DMS 273 (cell line): ENCODE results near the gene TCP11L2.
"Not testable (repeated sequence)": the region's sequence is repeated elsewhere in the genome, so short reads cannot be mapped to it uniquely, and the experiment has no call there.

Experiments
- DNase-seq: peaks from one replicate; lab custom pipeline; 2025; ENCODE audit not compliant: unreplicated experiment; lab: John Stamatoyannopoulos, UW

TCP11L2 gene

DNA sequence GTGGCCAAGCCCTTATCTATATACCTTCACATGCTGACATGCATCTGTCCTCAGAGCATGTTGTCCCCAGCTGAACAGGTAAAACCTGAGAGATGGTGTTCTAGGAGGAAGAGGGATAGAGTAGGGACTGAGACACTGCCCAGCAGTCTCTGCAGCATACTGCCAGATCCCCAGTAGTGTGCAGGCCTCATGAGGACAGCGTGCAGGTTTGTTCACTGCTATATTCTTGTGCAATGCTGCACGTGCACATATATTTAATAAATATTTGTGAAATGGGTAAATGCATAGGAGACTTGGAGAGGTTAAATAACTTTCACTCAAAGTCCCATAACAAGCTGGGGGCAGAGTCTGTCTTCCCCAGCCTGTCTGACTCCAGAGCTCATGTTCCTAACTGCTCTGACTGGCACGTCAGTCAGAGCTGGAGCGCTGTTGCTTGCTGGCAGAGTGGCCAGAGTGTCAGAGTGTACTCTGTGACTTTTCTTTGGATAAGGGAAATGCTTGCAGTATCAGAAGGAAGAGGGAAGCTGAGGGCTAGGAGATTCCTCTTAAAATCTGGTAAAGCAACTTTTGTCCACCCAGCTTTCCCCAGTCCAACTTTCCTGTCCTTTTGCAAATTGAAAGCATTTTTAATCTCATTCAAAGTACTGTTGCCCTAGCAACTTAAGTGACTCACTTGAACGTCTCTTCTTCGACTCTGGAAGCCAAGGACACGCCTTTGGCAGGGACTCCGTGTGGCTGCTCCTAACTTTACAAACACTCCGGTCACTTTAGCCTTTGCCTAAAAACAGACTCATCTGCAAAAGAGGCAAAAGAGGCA, 40.1 kb downstream of the TCP11L2 start:
- peak; percentile 38 for DNase-seq

DNA sequence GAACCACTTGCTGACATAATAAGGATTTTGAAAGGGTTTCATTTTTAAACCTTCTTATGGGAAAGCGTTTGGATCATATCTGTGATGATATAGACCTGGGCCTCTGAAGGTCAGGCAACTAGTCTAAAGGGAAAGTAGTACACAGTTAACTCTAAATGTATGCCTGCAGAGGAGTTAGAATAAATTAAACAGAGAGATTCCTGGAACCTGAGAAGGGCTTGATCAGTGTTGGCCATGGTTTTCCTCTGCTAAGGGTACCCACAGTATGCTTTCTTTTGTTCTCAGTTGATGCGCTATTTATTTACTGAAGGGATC, 40.6 kb downstream of the TCP11L2 start:
- DNase-seq: peak; percentile 28

DNA sequence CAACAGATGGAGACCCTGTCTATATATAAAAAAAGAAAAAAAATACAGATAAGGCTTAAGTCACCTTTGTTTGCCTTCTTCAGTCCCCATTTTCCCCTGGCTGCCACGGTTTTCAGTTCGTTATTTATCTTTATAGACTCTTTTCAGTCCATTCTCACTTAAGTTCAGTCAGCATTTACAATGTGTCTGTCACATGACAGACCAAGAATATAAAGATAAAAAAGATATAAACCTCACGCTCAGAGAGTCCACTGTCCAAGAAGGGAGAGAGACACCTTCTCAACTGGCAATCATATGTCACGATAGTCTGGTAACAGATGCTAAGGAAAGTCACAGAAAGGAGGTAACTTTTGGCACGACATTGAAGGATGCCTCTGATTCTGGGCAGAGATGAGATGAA, 41.6 kb downstream of the TCP11L2 start:
- no peak for DNase-seq

GRCh38 chr12:106345746-106346145, 43.2 kb downstream of the TCP11L2 start:
- peak; percentile 74 for DNase-seq

- DNase-seq: no peak
Observed at GRCh38 chr12:106348411-106348810, 45.9 kb downstream of the TCP11L2 start.

DNA sequence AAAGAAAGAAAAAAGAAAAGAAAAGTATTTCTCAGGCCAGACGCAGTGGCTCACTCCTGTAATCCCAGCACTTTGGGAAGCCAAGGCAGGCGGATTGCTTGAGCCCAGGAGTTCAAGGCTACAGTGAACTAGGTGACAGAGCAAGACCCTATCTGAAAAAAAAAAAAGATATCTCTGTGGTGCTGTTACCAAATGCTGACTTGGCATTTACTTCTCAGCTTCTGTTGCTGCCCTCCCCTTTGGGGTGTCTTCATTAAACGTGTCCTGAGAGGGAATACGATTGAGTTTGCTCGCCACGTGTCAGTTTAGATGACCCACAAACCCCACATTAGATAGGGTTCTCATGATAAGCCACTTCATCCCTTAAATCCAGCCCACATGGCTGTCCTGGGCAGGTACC, 50.6 kb downstream of the TCP11L2 start:
- no peak for DNase-seq

GRCh38 chr12:106357549-106358395, 55.2 kb downstream of the TCP11L2 start, which contains the start of gene POLR3B:
TSS of gene POLR3B (plus strand) at chr12:106357748. CDS start at chr12:106357880, 132 bp downstream.
- DNase-seq: peak; percentile 96

DNA sequence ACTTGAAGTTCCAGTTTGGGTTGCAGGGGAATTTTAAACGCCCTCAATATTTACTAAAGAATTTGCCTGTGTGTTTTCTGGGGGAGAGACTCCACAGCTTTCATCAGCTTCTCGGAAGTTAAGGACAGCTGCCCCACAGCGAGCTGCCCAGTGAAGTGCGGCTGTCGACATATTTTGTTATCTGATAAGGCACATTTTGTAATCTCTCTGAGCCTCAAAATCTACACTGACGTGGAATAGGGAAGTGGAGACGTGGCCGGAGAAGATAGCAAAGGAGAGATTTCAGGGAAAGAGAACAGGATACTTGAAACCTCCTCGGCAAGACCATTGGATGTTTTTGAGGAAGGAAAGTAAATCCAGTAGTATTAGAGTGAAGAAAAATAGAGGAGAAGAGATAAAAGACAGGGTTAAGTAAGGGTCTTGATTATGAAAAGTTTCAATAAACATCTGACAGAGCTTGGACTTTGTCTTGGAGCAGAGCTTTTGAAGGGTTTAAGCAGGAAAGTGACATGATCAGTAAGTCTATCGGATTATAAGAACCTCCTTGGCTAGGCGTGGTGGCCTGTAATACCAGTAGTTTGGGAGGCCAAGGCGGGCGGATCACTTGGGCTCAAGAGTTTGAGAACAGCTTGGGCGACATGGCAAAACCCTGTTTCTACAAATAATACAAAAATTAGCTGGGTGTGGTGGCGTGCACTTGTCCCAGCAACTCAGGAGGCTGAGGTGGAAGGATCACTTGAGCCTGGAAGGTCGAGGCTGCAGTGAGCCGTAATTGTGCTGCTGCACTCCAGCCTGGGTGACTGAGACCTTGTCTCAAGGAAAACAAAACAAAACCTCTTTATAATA, 56.1 kb downstream of the TCP11L2 start:
- DNase-seq: peak; percentile 64

GRCh38 chr12:106359646-106360399, 57.3 kb downstream of the TCP11L2 start:
- no peak for DNase-seq

DNA sequence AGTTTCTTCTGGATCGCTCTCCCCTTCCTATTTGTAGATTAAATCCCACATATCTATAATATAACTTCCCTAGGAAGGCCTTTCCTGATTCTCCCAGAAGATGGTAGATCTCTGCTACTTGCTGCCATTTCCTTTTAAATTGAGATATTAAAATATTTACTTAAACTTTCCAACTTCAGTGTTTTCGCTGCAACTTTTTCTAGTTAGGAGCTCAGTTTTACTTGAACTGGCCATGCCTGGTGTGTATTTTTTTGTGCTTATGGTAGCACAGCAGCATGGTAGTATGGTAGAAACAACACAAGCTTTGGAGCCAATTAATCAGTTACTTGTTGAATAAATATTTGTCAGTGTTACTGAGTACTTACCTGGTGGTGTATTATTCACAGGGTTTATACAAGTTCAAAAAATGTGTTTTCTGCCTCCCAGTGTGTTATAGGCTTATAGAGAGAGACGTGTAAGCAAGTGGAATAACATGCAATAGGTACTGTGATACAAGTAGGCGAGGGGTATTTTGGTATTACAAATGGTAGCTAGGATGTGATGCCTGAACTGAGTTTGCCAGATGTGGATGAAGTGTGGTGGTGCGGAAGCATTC, 58.0 kb downstream of the TCP11L2 start:
- no peak for DNase-seq

- no peak for DNase-seq
Observed at GRCh38 chr12:106362971-106363370, 60.4 kb downstream of the TCP11L2 start.

DNA sequence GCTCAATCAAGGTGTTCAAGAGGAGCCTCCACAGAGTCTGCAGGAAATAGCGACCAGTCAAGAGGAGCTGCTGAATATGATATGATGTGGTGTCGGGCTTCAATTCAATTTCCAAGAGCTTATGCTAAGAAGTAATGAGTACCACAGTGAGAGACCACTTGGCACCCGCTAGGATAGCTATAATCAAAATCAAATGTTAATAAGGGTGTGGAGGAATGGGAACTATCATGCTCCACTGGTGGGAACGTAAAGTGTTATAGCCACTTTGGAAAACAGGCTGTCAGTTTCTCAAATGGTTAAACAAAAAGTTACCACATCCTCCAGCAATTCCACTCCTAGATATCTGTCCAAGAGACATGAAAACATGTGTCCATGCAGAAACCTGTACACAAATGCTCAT, 61.7 kb downstream of the TCP11L2 start:
- DNase-seq: no peak

DNA sequence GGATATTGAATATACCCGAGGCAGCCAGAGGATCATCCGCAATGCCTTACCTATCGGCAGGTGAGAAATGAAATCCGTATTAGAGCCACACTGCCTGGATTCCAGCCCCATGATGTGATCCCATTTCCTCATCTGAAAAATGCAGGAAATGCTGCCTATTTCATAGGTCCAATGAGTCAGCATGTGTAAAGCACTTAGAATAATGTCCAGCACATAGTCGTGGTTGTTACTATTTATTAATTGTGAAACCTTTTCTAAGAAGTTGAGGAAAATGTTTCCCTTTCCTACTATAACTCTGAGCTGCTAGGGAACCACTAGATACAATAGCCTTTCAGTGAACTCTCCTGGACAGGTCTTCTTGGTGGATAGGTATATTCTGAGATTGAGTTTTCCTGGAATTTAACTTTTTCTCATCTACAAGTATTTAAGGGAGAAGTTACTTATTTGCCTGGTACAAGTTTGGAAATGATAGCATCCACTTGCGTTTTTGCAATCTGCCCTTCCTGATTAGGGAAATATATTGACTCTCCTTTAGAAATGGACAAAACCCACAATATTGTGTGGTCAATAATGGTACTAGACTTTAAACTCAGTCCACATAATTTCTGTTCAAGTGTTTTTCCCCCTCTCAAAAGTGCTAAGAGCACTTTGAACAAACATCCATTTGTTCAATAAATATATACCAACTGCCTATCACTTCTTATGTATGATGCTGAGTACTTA, 67.3 kb downstream of the TCP11L2 start:
- no peak for DNase-seq

GRCh38 chr12:106378788-106379187, 76.3 kb downstream of the TCP11L2 start:
- no peak for DNase-seq

DNA sequence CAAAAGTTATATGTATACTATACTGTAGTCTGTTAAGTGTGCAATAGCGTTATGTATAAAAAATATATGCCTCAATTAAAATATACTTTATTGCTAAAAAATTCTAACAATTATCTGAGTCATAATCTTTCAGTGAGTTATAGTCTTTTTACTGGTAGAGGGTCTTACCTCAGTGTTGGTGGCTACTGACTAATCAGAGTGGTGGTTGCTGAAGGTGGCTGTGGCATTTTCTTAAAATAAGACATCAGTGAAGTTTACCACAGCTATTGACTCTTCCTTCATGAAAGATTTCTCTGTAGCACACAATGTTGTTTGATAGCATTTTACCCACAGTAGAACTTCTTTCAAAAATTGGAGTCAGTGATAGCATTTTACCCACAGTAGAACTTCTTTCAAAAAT, 78.4 kb downstream of the TCP11L2 start:
- DNase-seq: no peak

GRCh38 chr12:106381866-106382265, 79.3 kb downstream of the TCP11L2 start:
- not testable (repeated sequence) for DNase-seq

DNA sequence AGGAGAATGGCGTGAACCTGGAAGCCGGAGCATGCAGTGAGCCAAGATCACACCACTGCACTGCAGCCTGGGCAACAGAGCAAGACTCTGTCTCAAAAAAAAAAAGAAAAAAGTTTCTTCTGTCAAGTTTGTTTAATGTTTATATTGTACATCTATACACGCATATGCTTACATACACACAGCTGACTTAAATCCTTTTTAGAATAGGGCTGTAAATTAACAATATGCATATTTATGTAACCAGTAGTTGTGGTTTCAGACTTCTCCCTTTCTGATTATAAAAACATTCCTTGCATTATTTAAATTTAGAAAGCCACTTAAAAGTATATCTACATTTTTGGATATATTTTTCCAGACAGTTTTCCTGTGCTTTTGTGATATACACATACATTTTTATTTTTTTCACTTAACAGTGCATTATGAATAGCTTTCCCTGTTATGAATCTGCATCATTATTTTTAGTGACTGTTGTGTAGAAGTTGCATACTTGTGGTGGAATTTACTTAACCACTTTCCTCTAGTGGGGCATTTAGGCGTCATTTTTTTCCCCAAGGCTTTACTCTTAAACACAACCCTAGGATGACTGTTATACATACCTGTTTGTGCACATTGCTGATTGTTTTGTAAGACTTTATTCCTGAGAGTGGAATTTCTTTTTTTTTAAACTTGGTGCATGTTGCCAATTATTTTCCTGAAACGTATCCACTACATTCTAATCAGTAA, 84.4 kb downstream of the TCP11L2 start:
- DNase-seq: no peak

DNA sequence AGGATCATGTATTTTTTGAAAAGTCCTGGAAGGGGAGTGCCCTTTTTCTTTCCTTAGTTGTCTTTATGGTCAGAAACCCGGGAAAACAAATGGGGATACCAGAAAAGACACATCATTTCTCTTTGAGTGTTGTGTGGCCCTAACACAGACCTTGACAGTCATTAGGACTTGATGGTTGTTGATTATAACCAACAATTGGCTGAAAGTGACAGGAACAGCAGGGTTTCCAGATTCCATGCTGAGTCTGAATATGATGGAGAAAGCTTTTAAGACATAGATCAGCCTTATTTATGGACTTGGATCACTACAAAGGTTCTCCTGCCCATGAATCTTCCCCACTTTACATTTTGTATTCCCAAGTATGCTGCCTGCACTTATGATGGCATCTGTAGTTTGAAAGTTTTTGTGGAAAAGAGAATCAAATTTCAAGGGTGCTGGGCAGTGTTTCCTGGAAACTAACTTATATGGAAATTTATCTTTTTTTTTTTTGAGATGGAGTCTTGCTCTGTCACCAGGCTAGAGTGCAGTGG, 85.4 kb downstream of the TCP11L2 start:
- no peak for DNase-seq

DNA sequence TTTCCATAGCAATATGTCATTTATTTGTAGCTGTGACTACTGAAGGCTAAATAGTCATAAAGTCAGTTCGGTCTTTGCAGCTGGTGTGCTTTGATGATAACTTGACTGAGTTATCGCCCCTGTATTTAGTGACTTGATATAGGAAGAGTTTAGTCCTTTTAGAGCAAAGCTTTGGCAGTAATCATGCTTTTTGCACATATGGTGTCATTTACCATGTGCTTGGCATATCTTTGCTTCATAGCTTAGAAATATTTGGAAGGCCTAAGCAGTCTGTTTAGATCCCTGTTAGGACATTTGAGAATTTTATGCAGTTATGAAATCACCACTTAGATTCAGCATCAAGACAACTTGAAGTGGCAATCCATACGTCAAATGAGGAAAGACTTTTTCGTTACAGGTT, 86.6 kb downstream of the TCP11L2 start:
- no peak for DNase-seq
